MM.1S (cell line): Measurements from ENCODE around the gene DCST2.

Experiments used
- EZH2 ChIP-seq: fragments of 300-600 bp; sonication (generic); optimal IDR thresholded peaks from 2 replicates; pipeline ENCODE3; 2017; ENCODE audit warnings: low read depth, mild to moderate bottlenecking, antibody characterized with exemption, low read length, mixed read lengths
- EZH2phosphoT487 ChIP-seq: fragments of 300-600 bp; sonication (generic); IDR thresholded peaks from 2 replicates; pipeline ENCODE4 v1.6.1; 2018; ENCODE audit warnings: antibody characterized with exemption, low read length
- TF ChIP-seq, protein P1 (sequence below): fragments of 300-600 bp; sonication (generic); IDR thresholded peaks from 2 replicates; pipeline ENCODE4 v1.5.1; 2016; ENCODE audit warnings: antibody characterized with exemption, low read length, mixed read lengths

DNA sequence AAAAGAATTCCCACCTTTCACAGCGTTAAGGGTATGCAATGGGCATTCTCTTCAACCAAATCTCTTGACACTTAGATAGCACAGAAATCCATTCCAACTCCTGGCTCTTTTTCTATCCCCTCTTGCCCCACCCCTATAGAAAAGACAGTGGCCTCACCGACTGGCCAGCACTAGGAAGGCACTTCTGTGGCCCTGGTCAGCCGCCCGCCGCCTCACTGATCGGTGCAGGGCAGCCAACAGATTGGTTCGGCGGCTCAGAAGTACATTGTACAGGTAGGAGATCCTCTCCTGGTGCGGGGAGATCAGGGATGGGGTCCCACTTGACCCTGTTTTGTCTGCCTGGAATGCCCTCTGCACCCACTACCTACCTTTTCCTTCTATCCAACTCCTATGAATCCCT, 9.3 kb downstream of the DCST2 start:
- TF ChIP-seq, protein P1, sequence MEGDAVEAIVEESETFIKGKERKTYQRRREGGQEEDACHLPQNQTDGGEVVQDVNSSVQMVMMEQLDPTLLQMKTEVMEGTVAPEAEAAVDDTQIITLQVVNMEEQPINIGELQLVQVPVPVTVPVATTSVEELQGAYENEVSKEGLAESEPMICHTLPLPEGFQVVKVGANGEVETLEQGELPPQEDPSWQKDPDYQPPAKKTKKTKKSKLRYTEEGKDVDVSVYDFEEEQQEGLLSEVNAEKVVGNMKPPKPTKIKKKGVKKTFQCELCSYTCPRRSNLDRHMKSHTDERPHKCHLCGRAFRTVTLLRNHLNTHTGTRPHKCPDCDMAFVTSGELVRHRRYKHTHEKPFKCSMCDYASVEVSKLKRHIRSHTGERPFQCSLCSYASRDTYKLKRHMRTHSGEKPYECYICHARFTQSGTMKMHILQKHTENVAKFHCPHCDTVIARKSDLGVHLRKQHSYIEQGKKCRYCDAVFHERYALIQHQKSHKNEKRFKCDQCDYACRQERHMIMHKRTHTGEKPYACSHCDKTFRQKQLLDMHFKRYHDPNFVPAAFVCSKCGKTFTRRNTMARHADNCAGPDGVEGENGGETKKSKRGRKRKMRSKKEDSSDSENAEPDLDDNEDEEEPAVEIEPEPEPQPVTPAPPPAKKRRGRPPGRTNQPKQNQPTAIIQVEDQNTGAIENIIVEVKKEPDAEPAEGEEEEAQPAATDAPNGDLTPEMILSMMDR, result no peak
- no peak for TF ChIP-seq EZH2
- TF ChIP-seq EZH2phosphoT487, result no peak
